Kidney capillary endothelial cell (primary cell): ENCODE data around the gene IL26.

Experiments used
- DNase-seq: peaks from one replicate; pipeline ENCODE4 v3.0.0-alpha.2; 2018; ENCODE audit warnings: low spot score

Gene IL26

GRCh38 chr12:68225576-68226476, at the start of gene IL26:
Gene IL26 (minus strand): TSS chr12:68225810. CDS start chr12:68225756, 54 bp downstream.
- DNase-seq: no peak

- DNase-seq: no peak
These were observed 47.1 kb upstream of the IL26 start for GRCh38 chr12:68272732-68273131.

GRCh38 chr12:68271346-68271745, 45.7 kb upstream of the IL26 start:
- no peak for DNase-seq

GRCh38 chr12:68270358-68270757, 44.7 kb upstream of the IL26 start:
- no peak for DNase-seq

- no peak for DNase-seq
These were observed 44.2 kb upstream of the IL26 start for GRCh38 chr12:68269779-68270178.

- DNase-seq: no peak
These were observed 43.4 kb upstream of the IL26 start for GRCh38 chr12:68268967-68269366.

- no peak for DNase-seq
These were observed 42.3 kb upstream of the IL26 start for GRCh38 chr12:68267892-68268396.

GRCh38 chr12:68264857-68265256, 39.2 kb upstream of the IL26 start:
- DNase-seq: no peak

- no peak for DNase-seq
These were observed 38.7 kb upstream of the IL26 start for GRCh38 chr12:68264158-68264855.

GRCh38 chr12:68263366-68263765, 37.8 kb upstream of the IL26 start:
- DNase-seq: no peak

GRCh38 chr12:68261896-68262295, 36.3 kb upstream of the IL26 start:
- no peak for DNase-seq

GRCh38 chr12:68260153-68260552, 34.5 kb upstream of the IL26 start:
- DNase-seq: no peak

GRCh38 chr12:68259318-68259940, 33.8 kb upstream of the IL26 start:
- peak; percentile 13 for DNase-seq

- no peak for DNase-seq
These were observed 27.9 kb upstream of the IL26 start, which contains the start of gene IL22 for GRCh38 chr12:68253504-68253903. Gene IL22 (minus strand): TSS chr12:68253604. CDS start chr12:68253448, 156 bp downstream.

- no peak for DNase-seq
These were observed 26.5 kb upstream of the IL26 start for GRCh38 chr12:68252077-68252476.

- no peak for DNase-seq
These were observed 24.8 kb upstream of the IL26 start for GRCh38 chr12:68250454-68250853.

GRCh38 chr12:68247785-68248184, 22.2 kb upstream of the IL26 start:
- DNase-seq: no peak

GRCh38 chr12:68246350-68246749, 20.7 kb upstream of the IL26 start:
- DNase-seq: no peak

- DNase-seq: no peak
These were observed 19.8 kb upstream of the IL26 start for GRCh38 chr12:68245180-68246021.

- DNase-seq: no peak
These were observed 17.2 kb upstream of the IL26 start for GRCh38 chr12:68242777-68243176.

GRCh38 chr12:68240975-68241374, 15.4 kb upstream of the IL26 start:
- DNase-seq: no peak

GRCh38 chr12:68240079-68240478, 14.5 kb upstream of the IL26 start:
- DNase-seq: peak; percentile 64
